ENCODE results near the gene PLA2G2A. TPM values are rescaled to one million over a fixed set of nuclear protein-coding genes. Genes with fewer than 3 reads are reported as not detected.

PLA2G2A gene
- total RNA-seq, 1 experiment from 2014 or later = 7.1 TPM

GRCh38 chr1:19976317-19977003 is 3.0 kb downstream of the PLA2G2A start:
- H3K27me3 ChIP-seq (ENCODE audit: insufficient read depth, low read length) = no peaks in the 10 kb centered on the region
- H4K20me1 ChIP-seq (ENCODE audit: control insufficient read depth, insufficient read depth, insufficient read length) = no peaks in the 10 kb centered on the region
- no peak overlapping the region for H4K5ac ChIP-seq (ENCODE audit: insufficient read length, low read depth, low read length)
- H3K9ac ChIP-seq (ENCODE audit: extremely low read depth, insufficient read length, low read length) = no peak overlapping the region
- no peak overlapping the region for H2BK12ac ChIP-seq (ENCODE audit: insufficient read length, low read depth, low read length)
- Mint-ChIP-seq H3K9me3 (no peaks in the 10 kb centered on the region), H3K27me3 (ENCODE audit: low read depth) (no peaks in the 10 kb centered on the region; the same call in none of the 2 replicates), H3K36me3 (ENCODE audit: insufficient read depth in 1 of 3, low read depth in 3 of 3) (no peaks in the 10 kb centered on the region), H3K4me1 (peaks cover 31 to 36% of the 10 kb centered on the region in 2 experiments), H3K27ac (no peak overlapping the region), H3K4me3 (no peak overlapping the region; a peak in 1 of 5 replicates)
- no peak overlapping the region for H3K56ac ChIP-seq (ENCODE audit: insufficient read length, low read depth, low read length)
- H3K9me3 ChIP-seq (ENCODE audit: control insufficient read depth, low read depth, low read length) = no peaks in the 10 kb centered on the region
- H2BK20ac ChIP-seq (ENCODE audit: low read depth, low read length, poor library complexity, severe bottlenecking) = no peak overlapping the region
- H2BK120ac ChIP-seq (ENCODE audit: low read depth, low read length, poor library complexity, severe bottlenecking) = no peak overlapping the region
- H3K27ac ChIP-seq (ENCODE audit: insufficient read length, low read depth, low read length) = no peak overlapping the region
- H3K18ac ChIP-seq (ENCODE audit: insufficient read length, low read depth, low read length) = no peak overlapping the region
- H4K8ac ChIP-seq (replicated peaks; ENCODE audit: insufficient read length, low read depth, low read length) = no peak overlapping the region
- H3T11ph ChIP-seq (ENCODE audit: low read length) = no peak overlapping the region
- no peak overlapping the region for H3K14ac ChIP-seq (ENCODE audit: insufficient read depth, low read length)
- no peak overlapping the region for H4K91ac ChIP-seq (ENCODE audit: insufficient read length, low read depth, low read length)
- WGBS (ENCODE audit: extremely low coverage, insufficient read length, low lambda C conversion rate) = no CpG with 5 or more reads among the region's 7 CpGs
- H3K23ac ChIP-seq (ENCODE audit: insufficient read length, low read depth, low read length) = no peak overlapping the region
- no peaks in the 10 kb centered on the region for H3K79me2 ChIP-seq (ENCODE audit: insufficient read depth, low read length)
- peaks cover 8% of the 10 kb centered on the region; the same call in 1 of the 2 replicates for H3K4me1 ChIP-seq (ENCODE audit: insufficient read depth, low read length)
- H2BK15ac ChIP-seq (ENCODE audit: low read depth, low read length) = no peak overlapping the region
- H2BK5ac ChIP-seq (ENCODE audit: insufficient read length, low read length) = no peak overlapping the region
- no peak overlapping the region for H2AK5ac ChIP-seq (ENCODE audit: insufficient read length, low read length)
- H3K4ac ChIP-seq (ENCODE audit: low read depth, low read length) = no peak overlapping the region
- no peak for TF ChIP-seq CTCF (conservative IDR thresholded peaks at IDR 0.05)
- DNase-seq = no peak
- no peak overlapping the region for H3K4me2 ChIP-seq (ENCODE audit: insufficient read depth, insufficient read length, low read length)
- no peaks in the 10 kb centered on the region for H3K79me1 ChIP-seq (ENCODE audit: insufficient read depth, low read depth, low read length, poor library complexity, severe bottlenecking)
- no peak overlapping the region for H2AFZ ChIP-seq (ENCODE audit: low read length)
- no peaks in the 10 kb centered on the region for H3K23me2 ChIP-seq (ENCODE audit: insufficient read length, low read depth, low read length, poor library complexity, severe bottlenecking)

All from H9 (cell line).